Stimulated activated CD4-positive, alpha-beta T cell treated with anti-CD3 and anti-CD28 coated beads, Interleukin-4, amount 100 ng/mL, for 4 hours (primary cell): ENCODE data around the gene BEST1.
"Not testable (repeated sequence)": the region's sequence is repeated elsewhere in the genome, so short reads cannot be mapped to it uniquely, and the experiment has no call there.

Source experiments
- DNase-seq, 2 experiments: peaks; one replicate each; pipeline ENCODE4 v3.0.0-alpha.2; 2020

The BEST1 gene

DNA sequence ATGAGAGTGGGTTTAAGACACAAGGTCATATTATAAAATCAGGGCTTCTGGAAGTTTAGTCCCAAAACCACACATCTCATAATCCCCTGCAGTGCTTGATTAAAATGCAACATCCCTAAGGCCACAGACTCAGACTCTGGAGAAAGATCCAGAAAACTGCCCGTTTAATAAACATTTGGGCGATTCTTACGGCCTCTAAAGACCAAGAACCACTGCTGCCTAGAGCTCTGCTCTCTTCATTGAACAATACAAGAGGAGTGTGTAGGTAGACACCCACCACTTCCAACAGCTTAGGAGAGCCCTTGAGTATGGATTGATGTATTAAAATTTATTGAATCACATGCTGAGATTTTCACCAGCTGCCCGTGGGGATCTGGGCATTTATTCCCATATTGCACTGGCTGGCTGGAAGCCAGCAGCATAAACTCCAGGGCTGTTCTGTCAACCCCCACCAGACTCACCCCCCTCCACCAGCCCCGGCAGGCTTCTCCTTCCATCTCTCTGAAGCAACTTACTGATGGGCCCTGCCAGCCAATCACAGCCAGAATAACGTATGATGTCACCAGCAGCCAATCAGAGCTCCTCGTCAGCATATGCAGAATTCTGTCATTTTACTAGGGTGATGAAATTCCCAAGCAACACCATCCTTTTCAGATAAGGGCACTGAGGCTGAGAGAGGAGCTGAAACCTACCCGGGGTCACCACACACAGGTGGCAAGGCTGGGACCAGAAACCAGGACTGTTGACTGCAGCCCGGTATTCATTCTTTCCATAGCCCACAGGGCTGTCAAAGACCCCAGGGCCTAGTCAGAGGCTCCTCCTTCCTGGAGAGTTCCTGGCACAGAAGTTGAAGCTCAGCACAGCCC is 749 bp upstream of the BEST1 start:
- no peak for DNase-seq

- no peak for DNase-seq
Observed at GRCh38 chr11:61951484-61952135, 1.5 kb downstream of the BEST1 start.

GRCh38 chr11:61952882-61953281 is 2.7 kb downstream of the BEST1 start:
- DNase-seq = no peak

GRCh38 chr11:61953632-61954031 is 3.5 kb downstream of the BEST1 start:
- not testable (repeated sequence) for DNase-seq

DNA sequence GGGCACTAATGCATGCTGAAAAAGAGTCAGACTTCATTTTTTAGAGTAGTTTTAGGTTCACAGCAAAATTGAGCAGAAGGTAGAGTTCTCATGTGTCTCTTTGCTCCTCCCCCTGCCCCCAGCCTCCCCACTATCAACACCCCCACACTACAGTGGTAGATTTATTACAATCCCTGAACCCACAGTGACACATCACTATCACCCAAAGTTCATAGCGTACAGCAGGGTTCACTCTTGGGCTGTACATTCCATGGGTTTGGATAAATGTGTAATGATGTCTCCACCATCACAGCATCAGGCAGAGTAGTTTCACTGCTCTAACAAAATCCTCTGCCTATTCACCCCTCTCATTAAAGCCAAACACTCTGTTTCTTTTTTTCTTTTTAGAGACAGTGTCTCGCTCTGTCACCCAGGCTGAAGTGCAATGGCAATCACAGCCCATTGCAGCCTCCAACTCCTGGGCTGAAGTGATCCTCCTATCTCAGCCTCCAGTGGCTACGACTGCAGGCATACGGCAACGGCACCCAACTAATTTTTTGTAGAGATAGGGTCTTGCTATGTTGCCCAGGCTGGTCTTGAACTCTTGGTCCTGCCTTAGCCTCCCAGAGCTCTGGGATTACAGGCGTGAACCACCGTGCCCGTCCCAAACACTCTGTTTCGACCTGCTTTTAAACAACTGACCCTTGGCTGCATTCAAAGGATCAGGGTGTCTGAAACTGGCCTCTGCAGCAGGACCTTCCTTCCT is 4.1 kb downstream of the BEST1 start:
- DNase-seq = no peak

GRCh38 chr11:61954851-61955421 is 4.8 kb downstream of the BEST1 start:
- DNase-seq = no peak

DNA sequence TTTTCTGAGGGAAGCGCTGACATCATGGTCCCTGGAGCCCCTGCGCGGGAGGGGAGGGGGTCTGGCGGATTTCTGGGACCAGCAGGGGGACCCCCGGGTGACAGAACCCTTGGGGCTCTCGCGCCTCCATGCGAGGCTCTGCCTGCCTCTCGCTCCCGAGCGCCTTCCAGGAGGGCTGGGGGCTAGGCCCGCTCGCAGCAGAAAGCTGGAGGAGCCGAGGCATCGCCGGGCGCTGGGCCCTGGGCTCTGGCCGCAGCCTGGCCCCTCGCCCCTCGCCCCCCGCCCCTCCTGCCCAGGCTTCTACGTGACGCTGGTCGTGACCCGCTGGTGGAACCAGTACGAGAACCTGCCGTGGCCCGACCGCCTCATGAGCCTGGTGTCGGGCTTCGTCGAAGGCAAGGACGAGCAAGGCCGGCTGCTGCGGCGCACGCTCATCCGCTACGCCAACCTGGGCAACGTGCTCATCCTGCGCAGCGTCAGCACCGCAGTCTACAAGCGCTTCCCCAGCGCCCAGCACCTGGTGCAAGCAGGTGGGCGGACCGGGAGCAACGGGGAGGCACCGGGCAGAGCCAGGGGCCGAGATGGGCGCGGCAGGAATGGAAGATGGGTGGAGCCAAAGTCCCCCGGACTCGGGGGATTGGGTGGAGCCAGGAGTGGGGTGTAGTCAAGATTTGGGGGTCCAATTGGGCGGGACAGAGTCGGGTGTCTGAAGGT is 5.4 kb downstream of the BEST1 start:
- peak in 1 of 2 experiments; percentile 15 for DNase-seq

GRCh38 chr11:61956191-61957020 is 6.3 kb downstream of the BEST1 start:
- DNase-seq = no peak

GRCh38 chr11:61957021-61957770 is 7.0 kb downstream of the BEST1 start:
- DNase-seq = no peak

GRCh38 chr11:61958590-61958989 is 8.4 kb downstream of the BEST1 start:
- no peak for DNase-seq

DNA sequence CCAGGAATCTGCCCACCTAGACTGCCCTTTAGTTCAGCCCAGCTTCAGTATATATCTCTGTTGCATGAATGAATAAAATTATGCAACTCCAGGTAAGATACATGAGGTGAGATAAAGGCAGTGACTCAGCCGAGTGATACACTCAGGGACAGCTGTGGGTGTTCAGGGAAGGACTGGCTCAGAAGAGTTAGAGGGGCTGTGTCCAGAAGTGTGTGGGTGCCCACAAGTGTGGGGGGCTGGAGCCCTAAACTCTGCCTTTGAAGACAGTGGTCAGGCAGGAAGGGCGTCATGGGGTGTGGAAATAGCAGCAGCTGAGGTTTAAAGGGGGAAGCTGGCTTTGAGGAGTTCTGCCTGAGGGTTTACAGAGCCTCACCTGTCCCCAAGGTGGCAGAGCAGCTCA is 9.0 kb downstream of the BEST1 start:
- DNase-seq = no peak

- DNase-seq = no peak
Observed at GRCh38 chr11:61959678-61960077, 9.5 kb downstream of the BEST1 start.

- DNase-seq = no peak
Observed at GRCh38 chr11:61960532-61960931, 10.4 kb downstream of the BEST1 start.

GRCh38 chr11:61961570-61962212 is 11.5 kb downstream of the BEST1 start:
- DNase-seq = no peak

DNA sequence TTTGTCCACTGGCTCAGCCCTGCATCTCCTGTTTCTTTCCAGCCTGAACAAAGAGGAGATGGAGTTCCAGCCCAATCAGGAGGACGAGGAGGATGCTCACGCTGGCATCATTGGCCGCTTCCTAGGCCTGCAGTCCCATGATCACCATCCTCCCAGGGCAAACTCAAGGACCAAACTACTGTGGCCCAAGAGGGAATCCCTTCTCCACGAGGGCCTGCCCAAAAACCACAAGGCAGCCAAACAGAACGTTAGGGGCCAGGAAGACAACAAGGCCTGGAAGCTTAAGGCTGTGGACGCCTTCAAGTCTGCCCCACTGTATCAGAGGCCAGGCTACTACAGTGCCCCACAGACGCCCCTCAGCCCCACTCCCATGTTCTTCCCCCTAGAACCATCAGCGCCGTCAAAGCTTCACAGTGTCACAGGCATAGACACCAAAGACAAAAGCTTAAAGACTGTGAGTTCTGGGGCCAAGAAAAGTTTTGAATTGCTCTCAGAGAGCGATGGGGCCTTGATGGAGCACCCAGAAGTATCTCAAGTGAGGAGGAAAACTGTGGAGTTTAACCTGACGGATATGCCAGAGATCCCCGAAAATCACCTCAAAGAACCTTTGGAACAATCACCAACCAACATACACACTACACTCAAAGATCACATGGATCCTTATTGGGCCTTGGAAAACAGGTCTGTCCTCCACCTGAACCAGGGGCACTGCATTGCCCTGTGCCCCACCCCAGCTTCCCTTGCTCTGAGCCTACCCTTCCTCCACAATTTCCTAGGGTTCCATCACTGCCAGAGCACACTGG is 12.3 kb downstream of the BEST1 start:
- DNase-seq = no peak

DNA sequence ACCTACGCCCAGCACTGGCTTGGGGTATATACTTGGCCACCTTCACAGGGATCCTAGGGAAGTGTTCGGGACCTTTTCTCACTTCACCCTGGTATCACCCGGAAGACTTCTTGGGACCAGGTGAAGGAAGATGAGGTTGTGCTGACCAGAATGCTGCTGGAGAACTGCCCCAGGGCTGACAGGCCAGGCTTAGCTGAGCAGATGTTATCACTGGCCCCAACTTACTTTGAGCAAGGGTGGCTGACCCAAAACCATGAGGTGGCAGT is 12.8 kb downstream of the BEST1 start:
- no peak for DNase-seq

- no peak for DNase-seq
Observed at GRCh38 chr11:61963282-61964057, 13.3 kb downstream of the BEST1 start.

DNA sequence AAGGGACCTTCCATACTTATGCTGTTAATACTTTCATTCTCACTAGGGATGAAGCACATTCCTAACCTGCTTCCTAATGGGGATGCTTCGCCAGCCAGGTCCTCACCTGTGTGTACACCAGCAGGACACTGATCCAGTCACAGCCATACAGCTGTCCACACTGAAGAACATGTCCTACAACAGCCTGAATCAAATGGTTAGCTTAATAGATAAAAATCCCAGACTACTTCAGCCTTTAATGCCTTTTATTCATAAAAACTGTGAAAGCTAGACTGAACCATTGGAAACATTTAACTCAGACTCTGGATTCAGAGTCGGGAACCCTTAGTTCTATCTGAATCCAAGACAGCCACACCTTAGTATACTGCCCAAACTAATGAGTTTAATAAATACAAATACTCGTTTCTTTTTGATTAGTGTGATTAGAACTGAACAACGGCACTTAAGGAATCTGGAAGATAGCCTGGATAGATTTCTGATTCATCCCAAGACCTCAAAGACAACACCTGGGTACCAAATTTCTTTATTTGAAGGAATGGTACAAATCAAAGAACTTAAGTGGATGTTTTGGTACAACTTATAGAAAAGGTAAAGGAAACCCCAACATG is 14.0 kb downstream of the BEST1 start:
- DNase-seq = no peak
